HG03159 (cell line): ENCODE results near the gene RAP1A.
"Not testable (repeated sequence)": the region's sequence is repeated elsewhere in the genome, so short reads cannot be mapped to it uniquely, and the experiment has no call there.

Experiments
- ATAC-seq: cut with Tn5 transposase; IDR thresholded peaks from one replicate; pipeline ENCODE4 v1.9.1; 2021; ENCODE audit warnings: mild to moderate bottlenecking, moderate library complexity; ENCODE audit not compliant: unreplicated experiment

Gene RAP1A

DNA sequence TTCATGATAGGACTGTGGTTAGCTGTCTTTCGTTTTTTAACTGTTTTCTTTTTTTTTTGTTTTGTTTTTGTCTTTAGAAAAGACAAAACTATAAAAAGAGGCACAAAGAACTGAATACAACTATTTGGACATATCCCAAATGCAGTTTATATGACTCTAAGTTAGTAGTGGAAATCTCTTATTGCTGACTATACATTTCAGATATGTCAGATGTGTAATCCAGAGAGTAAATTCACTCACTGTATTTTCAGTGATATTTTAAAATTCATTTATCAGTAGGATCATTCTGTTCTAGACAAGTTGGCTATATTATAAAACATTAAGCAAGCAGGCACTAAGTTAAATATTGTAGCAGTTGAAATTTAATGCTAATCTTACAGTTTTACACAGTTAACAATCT, 5.7 kb downstream of the RAP1A start:
- ATAC-seq, result no peak

GRCh38 chr1:111628153-111628552, 8.6 kb downstream of the RAP1A start:
- no peak for ATAC-seq

GRCh38 chr1:111629190-111629954, 9.8 kb downstream of the RAP1A start:
- no peak for ATAC-seq

DNA sequence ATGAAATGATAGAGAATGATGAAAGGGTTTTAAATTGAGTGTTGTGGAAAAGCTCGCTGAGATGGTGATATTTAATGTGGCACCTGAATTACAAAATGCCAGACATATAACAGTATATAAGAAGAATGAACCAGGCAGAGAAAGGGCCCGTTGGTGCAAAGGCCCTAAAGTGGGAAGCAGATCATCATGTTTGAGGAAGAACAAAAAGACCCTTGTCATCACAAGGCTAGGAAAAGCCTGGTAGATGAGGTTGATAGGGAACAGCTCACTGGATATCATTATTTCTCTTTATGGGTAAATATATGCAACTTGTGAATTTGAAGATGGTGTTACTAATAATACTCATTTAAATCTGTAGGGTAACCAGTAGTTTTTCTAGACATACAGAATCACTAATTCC, 11.0 kb downstream of the RAP1A start:
- ATAC-seq, result no peak

DNA sequence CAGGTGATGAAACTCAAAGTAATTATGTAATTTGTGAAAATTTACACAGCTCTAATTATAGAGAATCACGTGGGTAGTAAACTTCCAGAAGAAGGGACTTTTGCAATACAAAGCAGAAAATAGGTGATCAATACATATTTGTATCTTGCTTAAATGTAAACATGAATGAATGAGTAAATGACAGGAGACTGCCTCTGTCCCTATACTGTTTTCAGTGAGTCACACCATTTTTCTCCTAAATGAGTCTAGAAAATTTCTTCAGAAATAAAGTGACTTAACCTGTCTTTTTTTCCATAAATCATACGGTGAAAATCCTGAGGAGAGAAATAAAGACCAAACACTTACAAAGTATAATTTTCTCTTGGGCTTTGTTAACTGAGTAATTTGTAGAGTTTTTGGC, 11.9 kb downstream of the RAP1A start:
- ATAC-seq, result no peak

- not testable (repeated sequence) for ATAC-seq
Observed at GRCh38 chr1:111632771-111633170, 13.2 kb downstream of the RAP1A start.

DNA sequence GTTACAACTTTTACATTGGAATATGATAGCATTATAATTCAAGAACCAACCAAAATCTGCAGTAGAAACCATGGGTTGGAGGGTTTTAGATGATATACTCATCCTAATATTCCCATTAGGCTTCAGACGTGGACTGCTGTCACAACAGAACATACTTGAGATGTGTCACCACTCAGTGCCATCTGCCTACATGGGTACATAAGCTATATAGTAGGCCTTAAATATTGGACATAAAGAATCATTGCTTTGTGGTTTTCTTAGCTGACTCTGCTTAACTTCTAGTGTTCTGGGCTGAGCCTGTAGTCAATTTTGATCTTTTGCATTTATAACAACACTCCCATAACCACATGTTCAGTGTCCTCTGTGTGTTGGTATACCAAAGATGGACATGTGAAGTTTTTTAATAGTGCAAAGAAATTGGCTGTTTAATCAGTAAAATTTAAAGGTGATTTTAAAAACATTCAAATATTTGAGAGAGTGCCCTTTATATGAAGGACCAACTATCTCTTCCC, 14.2 kb downstream of the RAP1A start:
- no peak for ATAC-seq

DNA sequence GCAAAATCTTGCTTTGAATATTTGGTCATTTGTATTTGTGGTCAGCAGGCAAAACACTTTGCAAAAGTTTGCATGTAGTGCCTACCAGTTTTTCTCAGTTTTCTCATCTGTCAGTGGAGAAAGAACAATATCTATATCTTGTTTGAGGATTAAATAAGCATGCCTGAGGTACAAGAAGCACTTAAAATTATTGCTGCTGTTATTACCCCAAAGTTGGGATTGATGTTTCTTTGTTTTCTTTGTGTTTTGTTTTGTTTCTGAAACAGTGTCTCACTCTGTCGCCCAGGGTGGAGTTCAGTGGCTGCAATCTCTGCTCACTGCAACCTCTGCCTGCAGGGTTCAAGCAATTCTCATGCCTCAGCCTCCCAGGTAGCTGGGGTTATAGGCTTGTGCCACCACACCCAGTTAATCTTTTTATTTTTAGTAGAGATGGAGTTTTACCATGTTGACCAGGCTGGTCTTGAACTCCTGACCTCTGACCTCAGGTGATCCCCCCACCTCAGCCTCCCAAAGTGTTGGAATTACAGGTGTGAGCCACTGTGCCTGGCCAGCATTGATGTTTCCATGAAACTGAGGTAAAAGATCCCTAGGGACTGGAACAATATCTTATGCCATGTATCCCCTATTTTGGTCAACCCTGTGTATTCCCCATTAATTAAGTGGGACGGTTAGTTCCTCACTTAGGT, 15.9 kb downstream of the RAP1A start:
- no peak for ATAC-seq

GRCh38 chr1:111638320-111638719, 18.7 kb downstream of the RAP1A start:
- ATAC-seq, result no peak

DNA sequence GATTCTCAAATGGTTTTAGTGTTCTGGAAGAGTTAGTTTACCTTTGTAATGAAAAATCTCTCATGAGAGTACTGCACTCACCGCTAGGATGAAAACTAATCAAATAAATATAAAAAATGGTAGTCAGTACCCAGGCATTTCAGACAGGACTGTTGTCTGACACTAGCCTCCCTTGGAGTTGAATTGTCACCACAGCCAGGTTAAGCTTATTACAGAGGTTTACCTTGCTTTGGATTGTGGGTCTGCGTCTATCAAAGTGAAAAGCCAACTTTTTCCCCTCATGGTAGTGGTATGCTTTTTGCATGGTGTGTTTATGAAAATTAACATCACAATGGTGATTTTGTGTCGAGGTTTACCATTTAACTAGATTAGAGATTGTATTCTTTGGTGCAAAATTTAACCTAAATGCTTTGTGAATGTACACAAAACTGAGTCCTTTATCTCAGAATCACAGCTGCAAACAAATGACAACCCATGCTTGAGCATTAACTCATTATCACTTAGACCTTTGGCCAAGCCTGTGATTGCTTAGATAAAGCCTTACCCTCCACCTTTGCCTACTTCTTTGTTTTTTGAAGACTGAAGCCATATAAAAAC, 20.1 kb downstream of the RAP1A start:
- no peak for ATAC-seq

- no peak for ATAC-seq
Observed at GRCh38 chr1:111643097-111643496, 23.5 kb downstream of the RAP1A start.

DNA sequence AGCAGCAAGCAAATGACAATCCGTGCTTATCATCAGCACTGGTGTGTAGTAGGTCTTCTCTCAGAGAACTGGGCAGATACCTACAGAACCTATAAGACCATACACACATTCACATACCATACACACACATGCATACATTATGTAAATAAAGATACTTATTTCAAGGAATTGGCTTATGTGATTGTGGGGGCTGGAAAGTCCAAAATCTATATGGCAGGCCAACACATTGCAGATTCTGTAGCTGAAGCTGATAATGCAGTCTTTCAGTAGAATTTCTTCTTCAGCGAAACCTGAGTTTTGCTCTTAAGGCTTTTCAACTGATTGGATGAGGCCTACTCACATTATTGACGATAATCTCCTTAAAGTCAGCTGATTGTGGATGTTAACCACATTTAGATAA, 24.1 kb downstream of the RAP1A start:
- no peak for ATAC-seq

DNA sequence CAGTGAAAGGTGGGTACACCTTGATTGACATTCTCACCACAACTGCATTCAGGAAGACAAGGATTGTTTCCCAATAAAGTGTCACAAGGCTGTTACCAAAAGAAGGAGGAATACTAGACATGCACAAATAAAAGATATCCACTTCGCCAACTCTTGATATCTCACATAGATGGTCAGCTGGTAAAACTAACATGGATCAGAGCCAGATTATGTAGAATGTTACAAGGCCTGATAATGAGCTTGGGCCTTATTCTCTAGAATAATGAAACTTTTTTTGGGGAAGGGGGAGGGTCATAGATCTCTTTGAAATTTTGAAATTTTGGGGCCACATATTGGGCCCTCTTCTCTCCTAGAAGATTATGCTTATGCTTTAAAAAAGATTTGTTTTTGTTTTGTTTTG, 24.9 kb downstream of the RAP1A start:
- no peak for ATAC-seq

DNA sequence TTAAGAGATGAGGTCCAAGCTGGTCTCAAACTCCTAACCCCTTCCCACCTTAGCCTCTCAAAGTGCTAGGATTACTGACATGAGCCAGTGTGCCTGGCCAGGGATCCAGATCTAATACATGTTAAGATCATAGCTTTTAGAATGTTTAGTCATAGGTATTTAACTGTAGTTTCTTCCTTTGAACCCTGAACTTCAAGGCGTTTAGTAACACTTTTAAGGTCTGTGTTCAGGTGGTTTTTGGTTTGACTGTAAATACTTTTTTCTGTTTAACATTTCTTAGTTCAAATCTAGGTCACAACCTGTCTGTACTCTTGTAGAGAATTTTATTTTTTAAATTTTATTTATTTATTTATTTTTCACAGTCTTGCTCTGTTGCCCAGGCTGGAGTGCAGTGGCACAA, 28.1 kb downstream of the RAP1A start:
- ATAC-seq, result no peak

DNA sequence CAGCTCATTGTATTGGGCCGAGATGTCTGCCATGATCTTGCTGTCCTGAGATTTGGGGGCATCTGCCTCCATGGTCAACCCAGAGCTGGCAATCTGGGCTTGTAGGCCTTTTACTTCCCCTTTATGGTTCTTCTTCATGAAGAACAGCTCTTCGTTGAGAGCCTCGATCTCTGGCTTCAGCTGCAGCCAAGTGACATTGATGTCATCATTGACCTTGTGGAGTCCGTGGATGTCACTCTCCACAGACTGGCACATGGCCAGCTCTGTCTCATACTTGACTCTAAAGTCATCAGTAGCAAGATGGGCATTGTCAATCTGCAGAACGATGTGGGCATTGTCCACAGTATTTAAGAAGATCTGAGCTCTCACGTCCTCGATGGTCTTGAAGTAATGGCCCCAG, 29.2 kb downstream of the RAP1A start:
- ATAC-seq, result no peak

DNA sequence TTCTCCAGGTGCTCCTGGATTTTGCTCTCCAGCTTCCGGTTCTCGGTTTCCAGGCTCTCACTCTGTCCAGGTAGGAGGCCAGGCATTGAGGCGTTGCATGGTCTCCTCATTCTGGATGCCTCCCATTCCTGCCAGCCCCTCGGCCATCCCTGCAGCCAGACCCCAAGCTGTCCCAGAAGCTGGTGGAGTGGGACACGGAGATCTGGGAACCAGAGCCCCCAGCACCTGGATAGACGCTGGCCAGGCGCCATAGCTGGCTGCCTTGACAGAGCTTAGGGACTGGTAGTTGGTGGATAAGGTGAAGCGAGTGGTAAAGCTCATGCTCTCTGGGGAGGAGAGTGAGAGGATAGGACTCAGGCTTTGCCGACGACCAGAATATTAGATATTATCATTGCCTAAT, 29.6 kb downstream of the RAP1A start:
- no peak for ATAC-seq

- no peak for ATAC-seq
Observed at GRCh38 chr1:111649648-111650047, 30.1 kb downstream of the RAP1A start.

GRCh38 chr1:111653709-111654108, 34.1 kb downstream of the RAP1A start:
- ATAC-seq, result no peak

DNA sequence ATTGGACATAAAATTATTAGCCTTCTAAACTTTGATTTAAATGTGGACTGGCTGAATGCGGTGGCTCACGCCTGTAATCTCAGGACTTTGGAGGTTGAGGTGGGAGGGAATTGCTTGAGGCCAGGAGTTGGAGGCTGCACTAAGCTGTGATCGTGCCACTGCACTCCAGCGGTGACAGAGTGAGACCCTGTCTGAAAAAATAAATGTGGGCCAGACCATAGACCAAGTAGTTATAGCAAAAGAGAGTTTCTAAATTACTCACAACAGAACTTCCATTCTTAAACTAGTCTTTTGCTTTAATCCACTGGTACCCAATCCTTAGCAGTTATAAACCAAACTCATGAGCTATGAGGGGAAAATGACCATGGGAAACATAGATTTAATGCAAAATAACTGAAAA, 35.2 kb downstream of the RAP1A start:
- no peak for ATAC-seq

GRCh38 chr1:111656086-111657017, 36.8 kb downstream of the RAP1A start:
- no peak for ATAC-seq

- ATAC-seq, result no peak
Observed at GRCh38 chr1:111658622-111659021, 39.0 kb downstream of the RAP1A start.
